ENCODE results near the gene CDCA4. TPM values are rescaled to one million over a fixed set of nuclear protein-coding genes. Genes with fewer than 3 reads are reported as not detected.

The CDCA4 gene
- total RNA-seq, 1 experiment from 2014 or later: 83.6 TPM

Other genes starting within 250 kb of the CDCA4 start
- 176 and 213 TPM in 2 replicates for gene AKT1, start 225.3 kb downstream of the CDCA4 start, total RNA-seq (2014; rRNA removed; shearing (Covaris generic))
- 1.4 and 6.7 TPM in 2 replicates for gene ZBTB42, start 220.0 kb downstream of the CDCA4 start, total RNA-seq (2014; rRNA removed; shearing (Covaris generic))
- gene CEP170B, start 155.8 kb downstream of the CDCA4 start, total RNA-seq (2014; rRNA removed; shearing (Covaris generic)): 5.9 and 9.3 TPM in 2 replicates
- gene PLD4, start 96.2 kb downstream of the CDCA4 start, total RNA-seq (2014; rRNA removed; shearing (Covaris generic)): not detected in 2 replicates
- 4.3 and 8.9 TPM in 2 replicates for gene AHNAK2, start 42.7 kb downstream of the CDCA4 start, total RNA-seq (2014; rRNA removed; shearing (Covaris generic))
- 3.6 and 3.8 TPM in 2 replicates for gene CLBA1, start 35.3 kb downstream of the CDCA4 start, total RNA-seq (2014; rRNA removed; shearing (Covaris generic))
- gene GPR132, start 44.3 kb upstream of the CDCA4 start, total RNA-seq (2014; rRNA removed; shearing (Covaris generic)): not detected in 2 replicates
- gene JAG2, start 147.7 kb upstream of the CDCA4 start, total RNA-seq (2014; rRNA removed; shearing (Covaris generic)): 125 and 160 TPM in 2 replicates
- gene NUDT14, start 160.2 kb upstream of the CDCA4 start, total RNA-seq (2014; rRNA removed; shearing (Covaris generic)): 31.8 and 41.3 TPM in 2 replicates
- 80.3 and 80.5 TPM in 2 replicates for gene BTBD6, start 227.4 kb upstream of the CDCA4 start, total RNA-seq (2014; rRNA removed; shearing (Covaris generic))

All from SJSA1 (cell line).